Osteocyte (in vitro differentiated cells): ENCODE data around the gene CD8B. TPM values are rescaled to one million over a fixed set of nuclear protein-coding genes. Genes with fewer than 3 reads are reported as not detected.

Experiments
- DNase-seq: peaks from one replicate; pipeline ENCODE4 v3.0.0; 2021; ENCODE audit warnings: mixed read lengths; ENCODE audit not compliant: unreplicated experiment; ENCODE audit errors: extremely low spot score
- H3K27ac Mint-ChIP-seq: one replicate; pipeline ENCODE4 v1.8.0; 2021; ENCODE audit warnings: mild to moderate bottlenecking, mixed read lengths; ENCODE audit not compliant: unreplicated experiment
- H3K27me3 Mint-ChIP-seq: one replicate; pipeline ENCODE4 v1.8.0; 2021; ENCODE audit warnings: mixed read lengths; ENCODE audit not compliant: unreplicated experiment
- H3K36me3 Mint-ChIP-seq: one replicate; pipeline ENCODE4 v1.8.0; 2021; ENCODE audit warnings: mixed read lengths; ENCODE audit not compliant: unreplicated experiment
- H3K4me1 Mint-ChIP-seq: one replicate; pipeline ENCODE4 v1.8.0; 2021; ENCODE audit warnings: mixed read lengths; ENCODE audit not compliant: unreplicated experiment
- H3K4me3 Mint-ChIP-seq: one replicate; pipeline ENCODE4 v1.8.0; 2021; ENCODE audit warnings: mild to moderate bottlenecking, moderate library complexity, mixed read lengths; ENCODE audit not compliant: unreplicated experiment
- H3K9me3 Mint-ChIP-seq: one replicate; pipeline ENCODE4 v1.8.0; 2021; ENCODE audit warnings: mixed read lengths; ENCODE audit not compliant: unreplicated experiment
- CTCF ChIP-seq: fragments of 200-600 bp; sonication (generic); IDR thresholded peaks from 2 replicates; pipeline ENCODE4 v1.5.0; 2021; ENCODE audit warnings: antibody characterized with exemption, mild to moderate bottlenecking, moderate library complexity
- total RNA-seq: library from RNA; stranded (reverse); gene quantifications from 2 replicates; pipeline ENCODE4 v1.2.1, GENCODE V29; 2021

Gene CD8B
- total RNA-seq, 1 donor from 2014 or later: not detected

GRCh38 chr2:86785456-86785855 lies 76.2 kb downstream of the CD8B start:
- Mint-ChIP-seq H3K4me1 (no peaks in the 10 kb centered on the region), H3K27ac (no peak overlapping the region), H3K36me3 (no peaks in the 10 kb centered on the region), H3K4me3 (no peak overlapping the region), H3K27me3 (peaks cover 59% of the 10 kb centered on the region), H3K9me3 (no peaks in the 10 kb centered on the region)
- TF ChIP-seq CTCF: no peak
- no peak for DNase-seq

GRCh38 chr2:86783615-86784339 lies 77.9 kb downstream of the CD8B start:
- peaks cover 48% of the 10 kb centered on the region for H3K27me3 Mint-ChIP-seq

DNA sequence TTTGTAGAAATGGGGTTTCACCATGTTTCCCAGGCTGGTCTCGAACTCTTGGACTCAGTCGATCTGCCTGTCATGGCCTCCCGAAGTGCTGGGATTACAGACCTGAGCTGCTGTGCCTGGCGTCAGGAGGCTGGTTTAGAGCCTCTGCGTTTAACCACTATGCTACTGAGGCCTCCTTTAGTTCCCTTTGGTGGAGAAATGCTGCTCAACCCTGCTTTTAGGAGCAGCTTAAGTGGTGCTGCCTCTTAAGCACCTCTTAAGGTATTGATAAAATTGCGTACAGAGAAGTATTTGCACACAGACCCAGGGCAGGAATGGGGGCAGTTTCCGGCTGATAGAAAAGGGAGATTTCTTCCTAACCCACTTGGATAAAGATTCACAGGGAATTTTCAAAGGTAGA lies 78.9 kb downstream of the CD8B start:
- Mint-ChIP-seq H3K27ac (no peak overlapping the region), H3K9me3 (no peaks in the 10 kb centered on the region), H3K4me3 (no peak overlapping the region), H3K4me1 (no peaks in the 10 kb centered on the region), H3K27me3 (peaks cover 37% of the 10 kb centered on the region), H3K36me3 (no peaks in the 10 kb centered on the region)
- DNase-seq: no peak
- no peak for TF ChIP-seq CTCF

More at GRCh38 chr2:86783615-86784339, 77.9 kb downstream of the CD8B start:
- Mint-ChIP-seq H3K36me3 (no peaks in the 10 kb centered on the region), H3K4me1 (no peaks in the 10 kb centered on the region), H3K4me3 (no peak overlapping the region), H3K27ac (no peak overlapping the region), H3K9me3 (no peaks in the 10 kb centered on the region)
- TF ChIP-seq CTCF: no peak
- no peak for DNase-seq

- no peak overlapping the region for H3K4me3 Mint-ChIP-seq
- peaks cover 29% of the 10 kb centered on the region for H3K27me3 Mint-ChIP-seq
- no peak overlapping the region for H3K27ac Mint-ChIP-seq
- H3K9me3 Mint-ChIP-seq: no peaks in the 10 kb centered on the region
- no peaks in the 10 kb centered on the region for H3K36me3 Mint-ChIP-seq
- no peak for TF ChIP-seq CTCF
- H3K4me1 Mint-ChIP-seq: no peaks in the 10 kb centered on the region
- no peak for DNase-seq
Measured at GRCh38 chr2:86781363-86781762, 80.3 kb downstream of the CD8B start.

DNA sequence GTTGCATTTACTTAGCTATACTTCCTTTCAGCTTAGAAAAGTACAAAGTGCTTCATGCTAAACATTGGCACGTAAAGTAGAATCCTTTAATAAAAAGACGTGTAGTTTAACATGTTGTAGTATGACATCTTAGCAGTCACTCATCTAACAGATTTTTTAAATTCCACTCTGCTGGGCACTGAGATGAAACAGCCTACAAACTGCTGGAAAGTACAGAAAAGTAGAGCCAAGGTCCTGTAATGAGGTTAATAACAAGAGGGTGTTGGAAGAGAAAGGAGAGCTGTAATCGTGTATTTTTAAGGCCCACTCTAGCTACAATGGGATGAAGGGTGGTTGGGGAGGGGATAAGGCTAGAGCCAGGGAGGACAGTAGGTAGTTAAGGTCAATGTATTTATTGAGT lies 81.7 kb downstream of the CD8B start:
- TF ChIP-seq CTCF: no peak
- DNase-seq: no peak
- H3K27ac Mint-ChIP-seq: no peak overlapping the region

More for the DNA sequence above, 81.7 kb downstream of the CD8B start:
- H3K4me3 Mint-ChIP-seq: no peak overlapping the region
- H3K36me3 Mint-ChIP-seq: peaks cover under 1% of the 10 kb centered on the region
- H3K9me3 Mint-ChIP-seq: no peaks in the 10 kb centered on the region
- no peaks in the 10 kb centered on the region for H3K4me1 Mint-ChIP-seq
- H3K27me3 Mint-ChIP-seq: peaks cover 17% of the 10 kb centered on the region
